Kidney tubule cell (primary cell): ENCODE results near the gene ZNF8.
"Not testable (repeated sequence)": the region's sequence is repeated elsewhere in the genome, so short reads cannot be mapped to it uniquely, and the experiment has no call there.

ENCODE experiments used
- DNase-seq: peaks from one replicate; pipeline ENCODE4 v3.0.0-alpha.2; 2018; ENCODE audit warnings: low spot score

ZNF8 gene

GRCh38 chr19:58336820-58337219 is 58.1 kb downstream of the ZNF8 start:
- no peak for DNase-seq

DNA sequence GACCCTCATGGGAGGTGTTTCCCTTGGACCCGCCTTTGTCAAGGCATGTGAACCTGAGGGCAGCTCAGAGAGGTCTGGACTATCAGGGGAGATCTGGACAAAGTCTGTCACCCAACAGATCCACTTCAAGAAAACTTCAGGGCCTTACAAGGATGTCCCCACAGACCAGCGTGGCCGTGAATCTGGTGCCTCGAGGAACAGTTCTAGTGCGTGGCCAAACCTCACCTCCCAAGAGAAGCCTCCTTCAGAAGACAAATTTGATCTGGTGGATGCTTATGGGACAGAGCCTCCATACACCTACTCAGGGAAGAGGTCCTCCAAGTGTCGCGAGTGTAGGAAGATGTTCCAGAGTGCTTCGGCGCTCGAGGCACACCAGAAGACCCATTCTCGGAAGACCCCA is 59.6 kb downstream of the ZNF8 start:
- no peak for DNase-seq

DNA sequence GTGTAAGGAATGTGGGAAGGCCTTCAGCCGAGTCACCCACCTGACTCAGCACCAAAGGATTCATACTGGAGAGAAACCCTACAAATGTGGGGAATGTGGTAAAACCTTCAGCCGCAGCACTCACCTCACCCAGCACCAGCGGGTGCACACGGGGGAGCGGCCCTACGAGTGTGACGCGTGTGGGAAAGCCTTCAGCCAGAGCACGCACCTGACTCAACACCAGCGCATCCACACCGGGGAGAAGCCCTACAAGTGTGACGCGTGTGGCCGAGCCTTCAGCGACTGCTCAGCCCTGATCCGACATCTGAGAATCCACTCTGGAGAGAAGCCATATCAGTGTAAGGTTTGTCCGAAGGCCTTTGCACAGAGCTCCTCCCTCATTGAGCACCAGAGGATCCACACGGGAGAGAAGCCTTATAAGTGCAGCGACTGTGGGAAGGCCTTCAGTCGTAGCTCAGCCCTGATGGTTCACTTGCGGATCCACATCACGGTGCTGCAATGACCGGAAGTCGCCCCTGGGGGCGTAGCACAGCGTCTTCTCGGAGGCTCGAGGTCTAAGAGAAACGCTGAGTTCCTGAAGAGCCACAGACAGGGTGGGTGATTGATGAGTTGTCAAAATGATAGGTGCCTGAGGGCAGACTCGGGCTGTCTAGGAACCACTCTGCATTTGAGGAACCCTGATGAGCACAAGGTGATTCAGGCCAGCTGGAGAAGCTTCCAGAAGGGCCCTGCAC is 60.2 kb downstream of the ZNF8 start:
- peak; percentile 24 for DNase-seq

DNA sequence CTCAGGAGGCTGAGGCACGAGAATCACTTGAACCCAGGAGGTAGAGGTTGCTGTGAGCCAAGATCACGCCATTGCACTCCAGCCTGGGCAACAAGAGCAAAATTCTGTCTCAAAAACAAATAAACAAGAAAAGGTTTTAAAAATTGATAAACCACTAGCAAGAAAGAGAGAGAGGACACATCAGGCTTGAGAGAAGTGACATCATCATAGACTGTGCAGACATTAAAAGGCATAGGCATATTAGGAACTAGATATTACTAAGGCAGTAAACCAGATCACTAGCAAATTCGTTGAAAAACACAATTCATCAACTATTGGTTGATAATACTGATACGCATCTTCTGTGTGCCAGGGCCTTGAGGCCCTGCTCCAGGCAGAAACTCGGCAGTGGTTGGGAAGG is 66.8 kb downstream of the ZNF8 start:
- no peak for DNase-seq

- peak; percentile 24 for DNase-seq
These were observed 68.5 kb downstream of the ZNF8 start for GRCh38 chr19:58346961-58347929.

- DNase-seq, result not testable (repeated sequence)
These were observed 69.3 kb downstream of the ZNF8 start for GRCh38 chr19:58348080-58348479.

DNA sequence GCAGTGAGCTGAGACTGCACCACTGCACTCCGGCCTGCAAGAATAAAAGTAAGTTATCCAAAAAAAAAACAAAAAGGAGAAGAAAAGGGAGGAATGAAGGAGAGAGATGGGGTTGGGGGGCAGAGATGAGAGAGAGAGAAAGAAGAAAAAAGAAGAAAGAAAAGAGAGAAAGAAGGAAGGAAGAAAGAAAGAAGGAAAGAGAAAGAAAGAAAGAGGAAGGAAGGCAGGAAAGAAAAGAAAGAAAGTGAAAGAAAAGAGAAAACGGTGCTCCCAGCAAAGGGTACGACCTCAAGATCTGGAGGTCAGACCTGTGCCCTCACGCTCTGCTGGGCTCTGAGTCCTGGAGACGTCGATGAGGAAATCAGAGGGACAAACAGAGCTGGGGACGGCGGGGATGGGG is 70.8 kb downstream of the ZNF8 start:
- DNase-seq, result no peak

GRCh38 chr19:58350001-58350861 is 71.5 kb downstream of the ZNF8 start:
- DNase-seq, result peak; percentile 12

- no peak for DNase-seq
These were observed 72.3 kb downstream of the ZNF8 start for GRCh38 chr19:58350871-58351557.

DNA sequence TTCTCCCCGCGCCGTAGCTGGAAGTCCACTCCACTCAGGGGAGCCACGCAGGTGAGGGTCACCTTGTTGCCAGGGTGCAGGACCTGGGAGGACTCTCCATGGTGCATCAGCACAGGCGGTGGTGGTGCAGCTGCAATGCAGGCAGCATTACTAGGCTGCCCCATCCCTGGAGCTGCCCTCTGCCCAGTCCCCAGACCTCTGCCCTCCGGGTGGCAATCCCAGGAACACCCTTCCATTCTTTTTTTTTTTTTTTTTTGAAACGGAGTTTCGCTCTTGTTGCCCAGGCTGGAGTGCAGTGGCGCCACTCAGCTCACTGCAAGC is 72.8 kb downstream of the ZNF8 start:
- DNase-seq, result no peak

DNA sequence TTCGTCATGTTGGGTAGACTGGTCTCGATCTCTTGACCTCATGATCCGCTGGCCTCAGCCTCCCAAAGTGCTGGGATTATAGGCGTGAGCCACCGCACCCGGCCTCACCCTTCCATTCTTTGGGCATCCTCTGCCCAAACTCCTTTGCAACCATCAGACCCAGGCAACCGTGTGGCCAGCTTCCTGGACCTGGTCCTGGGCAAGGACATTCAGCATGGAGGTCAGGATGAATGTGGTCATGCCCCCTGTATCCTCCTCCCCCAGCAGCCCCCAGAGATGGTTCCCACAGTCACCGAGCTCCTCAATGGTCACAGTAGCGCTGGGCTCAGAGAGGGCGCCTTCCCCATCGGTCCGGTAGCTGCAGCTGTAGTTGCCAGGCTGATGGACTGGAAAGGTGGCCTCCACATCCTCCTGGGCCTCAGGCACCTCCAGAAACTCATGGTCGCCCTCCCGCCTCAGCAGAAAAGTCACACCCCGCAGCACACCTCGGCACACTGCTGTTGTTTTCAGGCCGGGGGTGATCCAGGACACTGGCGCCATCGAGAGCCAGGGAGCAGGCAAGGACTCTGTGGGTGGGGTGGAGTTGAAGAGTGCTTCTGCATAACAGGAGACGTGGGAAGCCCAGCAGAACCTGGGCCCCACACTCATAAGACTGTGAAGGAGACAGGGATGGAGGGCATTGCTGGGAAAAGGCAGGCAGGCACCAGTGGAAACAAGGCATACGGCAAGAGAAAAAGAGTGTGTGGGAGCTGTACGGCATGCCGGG is 73.4 kb downstream of the ZNF8 start:
- no peak for DNase-seq
